BLaER1 treated with 17β-estradiol and CSF1 and Interleukin-3, amounts not matched to agents 10 nM and 100 nM (cell line): Measurements from ENCODE around the gene CPB1.

Experiments used
- H3K27ac ChIP-seq, 11 experiments: shearing (Covaris generic); formaldehyde crosslinking; 2 replicates each; pipeline ENCODE4 v1.8.1; 2022
- H3K27me3 ChIP-seq, 11 experiments: shearing (Covaris generic); formaldehyde crosslinking; 2 replicates each; pipeline ENCODE4 v1.8.1; 2022
- H3K36me3 ChIP-seq, 11 experiments: shearing (Covaris generic); formaldehyde crosslinking; 2 replicates each; pipeline ENCODE4 v1.8.1; 2022
- H3K4me1 ChIP-seq, 10 experiments: shearing (Covaris generic); formaldehyde crosslinking; 2 replicates each; pipeline ENCODE4 v1.8.1; 2022
- H3K4me2 ChIP-seq, 11 experiments: shearing (Covaris generic); formaldehyde crosslinking; 2 replicates each; pipeline ENCODE4 v1.8.1; 2022
- H3K4me3 ChIP-seq, 10 experiments: shearing (Covaris generic); formaldehyde crosslinking; 2 replicates each; pipeline ENCODE4 v1.8.1; 2022
- H3K9ac ChIP-seq, 11 experiments: shearing (Covaris generic); formaldehyde crosslinking; 2 replicates each; pipeline ENCODE4 v1.8.1; 2022
- H3K9me3 ChIP-seq, 11 experiments: shearing (Covaris generic); formaldehyde crosslinking; replicated peaks in 1 of 11; 2 replicates each; pipeline ENCODE4 v1.8.1; 2022
- H4K20me1 ChIP-seq, 11 experiments: shearing (Covaris generic); formaldehyde crosslinking; 2 replicates each; pipeline ENCODE4 v1.8.1; 2022
- Cebpa-rat ChIP-seq, 11 experiments: shearing (Covaris generic); IDR thresholded peaks; 2 replicates each; pipeline ENCODE4 v1.8.1; 2022

CPB1 gene

GRCh38 chr3:148823026-148823425, 4.6 kb upstream of the CPB1 start:
- Histone ChIP-seq H3K27me3 (no peaks in the 10 kb centered on the region), H3K4me1 (no peaks in the 10 kb centered on the region), H3K36me3 (no peaks in the 10 kb centered on the region), H4K20me1 (no peaks in the 10 kb centered on the region), H3K4me3 (no peak overlapping the region), H3K9ac (no peak overlapping the region), H3K27ac (no peak overlapping the region), H3K9me3 (no peaks in the 10 kb centered on the region), H3K4me2 (no peak overlapping the region)
- no peak for TF ChIP-seq Cebpa-rat (IDR thresholded peaks at IDR 0.05)

- Histone ChIP-seq H3K4me2 (no peak overlapping the region), H3K36me3 (no peaks in the 10 kb centered on the region), H3K9ac (no peak overlapping the region), H3K4me3 (no peak overlapping the region), H3K27me3 (no peaks in the 10 kb centered on the region), H3K27ac (no peak overlapping the region), H4K20me1 (no peaks in the 10 kb centered on the region), H3K9me3 (no peaks in the 10 kb centered on the region), H3K4me1 (no peaks in the 10 kb centered on the region)
- TF ChIP-seq Cebpa-rat (IDR thresholded peaks at IDR 0.05), result no peak
These were observed 2.1 kb upstream of the CPB1 start for GRCh38 chr3:148825476-148825875.

GRCh38 chr3:148828136-148828690, 602 bp downstream of the CPB1 start:
- Histone ChIP-seq H4K20me1 (no peaks in the 10 kb centered on the region), H3K4me3 (no peak overlapping the region), H3K36me3 (no peaks in the 10 kb centered on the region), H3K9ac (no peak overlapping the region), H3K27ac (no peak overlapping the region), H3K4me2 (no peak overlapping the region), H3K27me3 (no peaks in the 10 kb centered on the region), H3K9me3 (no peaks in the 10 kb centered on the region), H3K4me1 (no peaks in the 10 kb centered on the region)
- no peak for TF ChIP-seq Cebpa-rat (IDR thresholded peaks at IDR 0.05)

- no peak for TF ChIP-seq Cebpa-rat (IDR thresholded peaks at IDR 0.05)
- Histone ChIP-seq H4K20me1 (no peaks in the 10 kb centered on the region), H3K9ac (no peak overlapping the region), H3K27me3 (no peaks in the 10 kb centered on the region), H3K4me2 (no peak overlapping the region), H3K27ac (no peak overlapping the region), H3K36me3 (no peaks in the 10 kb centered on the region), H3K4me3 (no peak overlapping the region), H3K9me3 (no peaks in the 10 kb centered on the region), H3K4me1 (no peaks in the 10 kb centered on the region)
These were observed 2.3 kb downstream of the CPB1 start for GRCh38 chr3:148829926-148830325.

GRCh38 chr3:148833223-148833622, 5.6 kb downstream of the CPB1 start:
- 0 out of 20 replicates have a peak, but pooled peaks cover 0 to 8% (median 0%) of the 10 kb centered on the region in 10 experiments for H3K4me1 ChIP-seq
- H3K27ac ChIP-seq, result no peak overlapping the region
- no peak for TF ChIP-seq Cebpa-rat (IDR thresholded peaks at IDR 0.05)
- H3K27me3 ChIP-seq, result no peaks in the 10 kb centered on the region
- H3K9me3 ChIP-seq, result no peaks in the 10 kb centered on the region
- H4K20me1 ChIP-seq, result no peaks in the 10 kb centered on the region
- no peak overlapping the region for H3K4me3 ChIP-seq
- H3K36me3 ChIP-seq, result no peaks in the 10 kb centered on the region
- no peak overlapping the region for H3K9ac ChIP-seq
- H3K4me2 ChIP-seq, result no peak overlapping the region

GRCh38 chr3:148839805-148840204, 12.2 kb downstream of the CPB1 start:
- Histone ChIP-seq H3K4me3 (no peak overlapping the region), H3K4me1 (0 out of 20 replicates have a peak, but pooled peaks cover 0 to 8% (median 0%) of the 10 kb centered on the region in 10 experiments), H3K27me3 (no peaks in the 10 kb centered on the region), H3K4me2 (no peak overlapping the region), H4K20me1 (no peaks in the 10 kb centered on the region), H3K36me3 (no peaks in the 10 kb centered on the region), H3K9me3 (no peaks in the 10 kb centered on the region), H3K9ac (no peak overlapping the region), H3K27ac (no peak overlapping the region)
- no peak for TF ChIP-seq Cebpa-rat (IDR thresholded peaks at IDR 0.05)

- Histone ChIP-seq H3K27ac (no peak overlapping the region), H3K4me3 (no peak overlapping the region), H3K4me1 (0 out of 20 replicates have a peak, but pooled peaks cover 0 to 8% (median 0%) of the 10 kb centered on the region in 10 experiments), H3K9me3 (no peaks in the 10 kb centered on the region), H3K4me2 (no peak overlapping the region), H3K9ac (no peak overlapping the region), H3K36me3 (no peaks in the 10 kb centered on the region), H3K27me3 (no peaks in the 10 kb centered on the region), H4K20me1 (no peaks in the 10 kb centered on the region)
- TF ChIP-seq Cebpa-rat (IDR thresholded peaks at IDR 0.05), result no peak
These were observed 12.8 kb downstream of the CPB1 start for GRCh38 chr3:148840451-148840850.

GRCh38 chr3:148845756-148846395, 18.3 kb downstream of the CPB1 start:
- Histone ChIP-seq H3K4me1 (no peaks in the 10 kb centered on the region), H3K4me2 (no peak overlapping the region), H3K36me3 (no peaks in the 10 kb centered on the region), H3K9ac (no peak overlapping the region), H3K4me3 (no peak overlapping the region), H3K9me3 (no peaks in the 10 kb centered on the region), H3K27ac (no peak overlapping the region), H4K20me1 (no peaks in the 10 kb centered on the region), H3K27me3 (no peaks in the 10 kb centered on the region)
- TF ChIP-seq Cebpa-rat (IDR thresholded peaks at IDR 0.05), result no peak

- Histone ChIP-seq H3K27ac (no peak overlapping the region), H3K27me3 (no peaks in the 10 kb centered on the region), H3K4me2 (no peak overlapping the region), H3K9ac (no peak overlapping the region), H3K9me3 (no peaks in the 10 kb centered on the region), H4K20me1 (no peaks in the 10 kb centered on the region), H3K4me1 (peaks cover 0 to under 1% (median 0%) of the 10 kb centered on the region in 10 experiments; a peak in 1 of 20 replicates), H3K4me3 (no peak overlapping the region), H3K36me3 (no peaks in the 10 kb centered on the region)
- TF ChIP-seq Cebpa-rat (IDR thresholded peaks at IDR 0.05), result no peak
These were observed 19.7 kb downstream of the CPB1 start for GRCh38 chr3:148847351-148847750.

GRCh38 chr3:148848410-148848809, 20.8 kb downstream of the CPB1 start:
- no peak overlapping the region for H3K27ac ChIP-seq
- H3K27me3 ChIP-seq, result no peaks in the 10 kb centered on the region
- H3K9ac ChIP-seq, result no peak overlapping the region
- H3K36me3 ChIP-seq, result no peaks in the 10 kb centered on the region
- H4K20me1 ChIP-seq, result no peaks in the 10 kb centered on the region
- peaks cover 0 to 11% (median 0%) of the 10 kb centered on the region in 10 experiments; a peak in 4 of 20 replicates for H3K4me1 ChIP-seq
- TF ChIP-seq Cebpa-rat (IDR thresholded peaks at IDR 0.05), result no peak
- no peaks in the 10 kb centered on the region for H3K9me3 ChIP-seq
- no peak overlapping the region for H3K4me2 ChIP-seq
- H3K4me3 ChIP-seq, result no peak overlapping the region
